A673 (cell line): ENCODE measurements around the gene PID1. TPM values are rescaled to one million over a fixed set of nuclear protein-coding genes. Genes with fewer than 3 reads are reported as not detected.

Experiments
- BruUV-seq: library from RNA; stranded (reverse); fragments of 400-500 nt; replicated peaks from 2 replicates; lab custom pipeline; 2021; lab: Mats Ljungman, UMichigan
- CTCF ChIA-PET: fragments of 300-600 bp; sonication (Branson Sonifier 250); formaldehyde crosslinking; loops from one replicate; lab custom pipeline; 2022; ENCODE audit warnings: antibody characterized with exemption; lab: Charles Lee
- POLR2A ChIA-PET: fragments of 300-600 bp; sonication (Branson Sonifier 250); formaldehyde crosslinking; loops from one replicate; lab custom pipeline; 2022; ENCODE audit warnings: antibody characterized with exemption; ENCODE audit not compliant: low non-redundant PET; lab: Charles Lee
- DNase-seq: peaks from one replicate; pipeline ENCODE4 v3.0.0-alpha.2; 2015; ENCODE audit warnings: low spot score
- H3K27ac ChIP-seq: fragments of 200-600 bp; sonication (generic); 2 replicates; pipeline ENCODE4 v1.5.1; 2016; ENCODE audit warnings: mixed run types, low read depth, mild to moderate bottlenecking, mixed read lengths, antibody characterized with exemption, low read length; ENCODE audit not compliant: poor library complexity, severe bottlenecking
- H3K27me3 ChIP-seq: fragments of 200-600 bp; sonication (generic); replicated peaks from 2 replicates; pipeline ENCODE4 v1.6.1; 2017; ENCODE audit warnings: mixed run types, low read depth, mild to moderate bottlenecking, mixed read lengths, antibody characterized with exemption, low read length; ENCODE audit not compliant: insufficient read depth, poor library complexity
- H3K36me3 ChIP-seq: fragments of 200-600 bp; sonication (generic); 2 replicates; pipeline ENCODE4 v1.6.1; 2016; ENCODE audit warnings: mixed run types, mild to moderate bottlenecking, mixed read lengths, antibody characterized with exemption, low read length; ENCODE audit not compliant: insufficient read depth, poor library complexity, severe bottlenecking
- H3K4me1 ChIP-seq: fragments of 200-600 bp; sonication (generic); 2 replicates; pipeline ENCODE4 v1.6.1; 2017; ENCODE audit warnings: mixed run types, mild to moderate bottlenecking, mixed read lengths, antibody characterized with exemption, low read length; ENCODE audit not compliant: insufficient read depth, poor library complexity, severe bottlenecking
- H3K4me3 ChIP-seq: fragments of 200-600 bp; sonication (generic); 2 replicates; pipeline ENCODE4 v1.5.1; 2016; ENCODE audit warnings: low read depth, mixed run types, mild to moderate bottlenecking, mixed read lengths, low read length; ENCODE audit not compliant: poor library complexity, severe bottlenecking
- H3K9me3 ChIP-seq: fragments of 200-600 bp; sonication (generic); 2 replicates; pipeline ENCODE4 v1.6.1; 2016; ENCODE audit warnings: mixed run types, low read depth, mild to moderate bottlenecking, mixed read lengths, antibody characterized with exemption, low read length; ENCODE audit not compliant: poor library complexity, severe bottlenecking
- EZH2 ChIP-seq: fragments of 200-600 bp; sonication (generic); IDR thresholded peaks from 2 replicates; pipeline ENCODE4 v1.6.1; 2017; ENCODE audit warnings: borderline replicate concordance, low read depth, mild to moderate bottlenecking, mixed read lengths, antibody characterized with exemption, low read length; ENCODE audit not compliant: poor library complexity, severe bottlenecking
- intact Hi-C: fragments of 100-400 bp; cut with micrococcal nuclease; formaldehyde crosslinking; loops from one replicate; pipeline ENCODE4 v1.10.0; 2022; ENCODE audit not compliant: unreplicated experiment
- total RNA-seq: library from RNA; stranded (reverse); gene quantifications from 2 replicates; pipeline ENCODE4 v1.2.3, GENCODE V29; 2021
- TF ChIP-seq, protein P1 (sequence below): fragments of 300-800, 200-600 bp; sonication (generic); conservative IDR thresholded peaks from 2 replicates; pipeline ENCODE4 v1.5.1; 2017; ENCODE audit warnings: low read depth, mild to moderate bottlenecking, antibody characterized with exemption, low read length, moderate library complexity, mixed read lengths

The PID1 gene
- total RNA-seq, 1 experiment from 2014 or later = 1.5 TPM

DNA sequence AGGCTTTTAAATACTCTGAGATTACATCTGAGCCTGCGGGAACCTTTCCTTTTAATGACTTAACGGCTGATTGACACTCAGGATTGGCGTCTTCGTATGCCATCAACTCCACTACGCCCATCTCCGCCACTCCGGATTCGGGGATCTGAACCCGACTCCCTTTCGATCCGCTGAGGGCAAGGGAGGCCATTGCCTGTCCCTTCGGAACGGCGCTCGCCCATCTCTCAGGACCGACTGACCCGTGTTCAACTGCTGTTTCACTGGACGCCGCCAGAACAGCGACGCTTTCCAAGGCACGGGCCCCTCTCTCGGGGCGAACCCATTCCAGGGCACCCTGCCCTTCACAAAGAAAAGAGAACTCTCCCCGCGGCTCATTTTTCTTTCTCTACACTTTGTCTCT lies 90.4 kb downstream of the PID1 start:
- CTCF ChIA-PET = no interaction called here
- BruUV-seq = no TSS peak

DNA sequence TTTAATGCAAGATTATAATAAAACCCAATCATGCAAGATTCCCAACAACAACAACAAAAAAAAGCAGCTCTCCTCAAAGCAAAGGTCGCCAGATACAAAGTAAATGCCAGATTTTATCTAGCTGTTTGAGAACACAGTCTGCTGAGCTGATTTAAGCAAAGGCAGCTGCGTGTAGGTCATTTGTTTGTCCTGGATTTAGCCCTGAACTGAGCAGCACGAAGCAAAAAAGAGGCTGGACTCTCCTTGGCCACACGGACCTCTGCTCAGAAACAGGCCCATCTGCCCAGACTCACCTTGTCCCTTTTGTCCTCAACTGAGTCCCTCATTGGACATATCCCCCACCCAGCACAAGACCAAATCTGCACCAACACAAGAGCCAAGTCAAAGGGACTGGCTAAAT lies 91.5 kb downstream of the PID1 start:
- POLR2A ChIA-PET = no interaction called here
- no peaks in the 10 kb centered on the region for H3K27me3 ChIP-seq
- H3K36me3 ChIP-seq = no peaks in the 10 kb centered on the region
- no peaks in the 10 kb centered on the region for H3K9me3 ChIP-seq
- H3K4me3 ChIP-seq = no peak overlapping the region
- TF ChIP-seq EZH2 = no peak
- TF ChIP-seq, protein P1, sequence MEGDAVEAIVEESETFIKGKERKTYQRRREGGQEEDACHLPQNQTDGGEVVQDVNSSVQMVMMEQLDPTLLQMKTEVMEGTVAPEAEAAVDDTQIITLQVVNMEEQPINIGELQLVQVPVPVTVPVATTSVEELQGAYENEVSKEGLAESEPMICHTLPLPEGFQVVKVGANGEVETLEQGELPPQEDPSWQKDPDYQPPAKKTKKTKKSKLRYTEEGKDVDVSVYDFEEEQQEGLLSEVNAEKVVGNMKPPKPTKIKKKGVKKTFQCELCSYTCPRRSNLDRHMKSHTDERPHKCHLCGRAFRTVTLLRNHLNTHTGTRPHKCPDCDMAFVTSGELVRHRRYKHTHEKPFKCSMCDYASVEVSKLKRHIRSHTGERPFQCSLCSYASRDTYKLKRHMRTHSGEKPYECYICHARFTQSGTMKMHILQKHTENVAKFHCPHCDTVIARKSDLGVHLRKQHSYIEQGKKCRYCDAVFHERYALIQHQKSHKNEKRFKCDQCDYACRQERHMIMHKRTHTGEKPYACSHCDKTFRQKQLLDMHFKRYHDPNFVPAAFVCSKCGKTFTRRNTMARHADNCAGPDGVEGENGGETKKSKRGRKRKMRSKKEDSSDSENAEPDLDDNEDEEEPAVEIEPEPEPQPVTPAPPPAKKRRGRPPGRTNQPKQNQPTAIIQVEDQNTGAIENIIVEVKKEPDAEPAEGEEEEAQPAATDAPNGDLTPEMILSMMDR = no peak
- CTCF ChIA-PET = no interaction called here
- no peak for DNase-seq
- intact Hi-C loops = no loop called here
- BruUV-seq = no TSS peak
- no peak overlapping the region for H3K27ac ChIP-seq
- no peaks in the 10 kb centered on the region for H3K4me1 ChIP-seq

More for the DNA sequence above, 90.4 kb downstream of the PID1 start:
- Histone ChIP-seq H3K27me3 (no peaks in the 10 kb centered on the region), H3K4me1 (no peaks in the 10 kb centered on the region), H3K27ac (no peak overlapping the region), H3K36me3 (no peaks in the 10 kb centered on the region), H3K4me3 (no peak overlapping the region), H3K9me3 (no peaks in the 10 kb centered on the region)
- POLR2A ChIA-PET = no interaction called here
- DNase-seq = no peak
- TF ChIP-seq, protein P1 = no peak
- TF ChIP-seq EZH2 = no peak
- intact Hi-C loops = no loop called here

DNA sequence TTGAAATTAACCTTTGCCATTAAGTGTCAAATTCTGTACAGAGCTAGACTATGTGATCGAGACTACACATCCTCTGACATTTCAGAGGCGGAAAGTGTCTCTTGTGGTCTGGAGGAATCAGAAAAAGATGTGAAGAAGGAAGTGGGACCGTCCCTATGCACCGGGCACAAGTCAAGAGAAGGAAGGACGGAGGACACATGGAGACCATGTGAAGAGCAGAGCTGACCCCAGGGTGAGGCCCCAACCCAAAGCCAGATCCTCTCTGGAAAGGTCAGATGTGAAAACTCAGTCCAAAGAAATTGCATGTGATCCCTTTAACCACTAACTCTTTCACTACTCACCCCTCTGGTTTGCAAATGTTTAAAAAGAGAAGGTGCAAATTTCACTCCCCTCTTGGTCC lies 92.4 kb downstream of the PID1 start:
- CTCF ChIA-PET = no interaction called here
- Histone ChIP-seq H3K27ac (no peak overlapping the region), H3K4me3 (no peak overlapping the region), H3K27me3 (no peaks in the 10 kb centered on the region), H3K4me1 (no peaks in the 10 kb centered on the region), H3K36me3 (no peaks in the 10 kb centered on the region), H3K9me3 (no peaks in the 10 kb centered on the region)
- TF ChIP-seq EZH2 = no peak
- TF ChIP-seq, protein P1 = no peak
- DNase-seq = no peak
- no TSS peak for BruUV-seq
- POLR2A ChIA-PET = no interaction called here
- intact Hi-C loops = no loop called here
